ENCODE results near the gene TOM1.

DNA sequence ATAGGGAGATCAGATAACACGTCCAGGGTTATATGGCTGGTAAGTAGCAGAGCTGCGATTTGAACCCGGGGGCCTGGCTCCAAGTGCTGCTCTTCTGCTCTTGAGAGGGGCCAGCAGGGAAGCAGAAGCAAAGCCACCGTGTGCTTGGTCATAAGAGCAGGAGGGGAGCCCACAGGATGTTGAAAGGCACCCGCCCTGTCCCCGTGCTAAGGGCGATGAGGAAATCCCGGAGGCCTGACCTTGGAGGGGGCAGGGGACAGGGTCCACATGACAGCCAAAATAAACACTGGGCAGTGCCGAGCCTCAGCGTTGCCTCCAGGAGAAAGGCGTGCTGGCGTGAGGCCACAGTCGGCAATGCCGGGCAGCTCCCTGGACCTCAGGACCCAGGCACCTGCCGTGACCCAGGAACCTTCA is 28.8 kb downstream of the TOM1 start:
- TF ChIP-seq EZH2 (IDR thresholded peaks at IDR 0.05; ENCODE audit: low read length, unreplicated experiment) (no peak), CTCF (conservative IDR thresholded peaks at IDR 0.05; ENCODE audit: low read depth, low read length) (no peak), EZH2phosphoT487 (IDR thresholded peaks at IDR 0.05; ENCODE audit: borderline replicate concordance, low read length) (no peak)
